H1 (cell line): ENCODE measurements around the gene TGM2. TPM values are rescaled to one million over a fixed set of nuclear protein-coding genes. Genes with fewer than 3 reads are reported as not detected.
A peak's percentile ranks its signal among the peaks of the same experiment; 100 is the strongest.

Experiments
- CTCF ChIA-PET: fragments of 300-600 bp; sonication (Branson Sonifier 250); formaldehyde crosslinking; loops from one replicate; lab custom pipeline; 2021; ENCODE audit not compliant: partially characterized antibody; lab: Charles Lee
- POLR2A ChIA-PET: fragments of 300-600 bp; sonication (Branson Sonifier 250); formaldehyde crosslinking; loops from one replicate; lab custom pipeline; 2021; ENCODE audit warnings: inconsistent platforms; ENCODE audit not compliant: partially characterized antibody; lab: Charles Lee
- DNase-seq, 2 experiments: peaks; one replicate each; pipeline versions ENCODE4 v3.0.0 to v3.0.0-alpha.2; 2010 to 2022; ENCODE audit warnings: low spot score in 2 of 2, low read depth in 1 of 2, mixed read lengths in 1 of 2
- FAIRE-seq: peaks from 2 replicates; lab custom pipeline; 2011; peaks lifted over from hg19 to GRCh38; lab: Jason Lieb, UNC
- H2AFZ ChIP-seq: 2 replicates; pipeline ENCODE4 v1.8.1; 2012; ENCODE audit warnings: low read length, inconsistent platforms
- H2AK5ac ChIP-seq: 2 replicates; pipeline ENCODE4 v1.6.1; 2013; ENCODE audit warnings: low read depth, low read length
- H2BK120ac ChIP-seq: replicated peaks from 2 replicates; pipeline ENCODE3; 2013; ENCODE audit warnings: low read depth, low read length, inconsistent platforms
- H2BK12ac ChIP-seq: 2 replicates; pipeline ENCODE4 v1.6.1; 2013; ENCODE audit warnings: low read depth, low read length
- H2BK15ac ChIP-seq: 2 replicates; pipeline ENCODE4 v1.6.1; 2013; ENCODE audit warnings: low read length
- H2BK20ac ChIP-seq: 2 replicates; pipeline ENCODE4 v1.6.1; 2013; ENCODE audit warnings: low read length
- H2BK5ac ChIP-seq: 2 replicates; pipeline ENCODE4 v1.6.1; 2013; ENCODE audit warnings: low read depth, low read length
- H3K14ac ChIP-seq: 2 replicates; pipeline ENCODE4 v1.6.1; 2013; ENCODE audit warnings: inconsistent platforms; ENCODE audit not compliant: insufficient read length
- H3K18ac ChIP-seq: 2 replicates; pipeline ENCODE4 v1.6.1; 2013; ENCODE audit warnings: low read length; ENCODE audit errors: extremely low read depth
- H3K23ac ChIP-seq: 2 replicates; pipeline ENCODE4 v1.6.1; 2013; ENCODE audit warnings: inconsistent platforms; ENCODE audit not compliant: insufficient read length
- H3K23me2 ChIP-seq: 2 replicates; pipeline ENCODE4 v1.6.1; 2013; ENCODE audit warnings: low read depth, low read length
- H3K27ac ChIP-seq: 2 replicates; pipeline ENCODE4 v1.6.1; 2011; ENCODE audit warnings: low read depth, low read length, inconsistent platforms
- H3K27me3 ChIP-seq, 4 experiments: replicated peaks in 1 of 4; 1 replicate in 1 of 4; 2 replicates in 3 of 4; pipeline versions ENCODE4 v1.6.1 to v1.8.1; 2011 to 2013; ENCODE audit warnings: low read length in 3 of 4, mild to moderate bottlenecking in 3 of 4, inconsistent platforms in 2 of 4, mixed read lengths in 2 of 4, moderate library complexity in 1 of 4; ENCODE audit not compliant: control insufficient read depth in 3 of 4, insufficient read depth in 3 of 4; ENCODE audit errors: extremely low read depth in 1 of 4
- H3K36me3 ChIP-seq, 4 experiments: 2 replicates each; pipeline versions ENCODE4 v1.6.1 to v1.8.1; 2011 to 2013; ENCODE audit warnings: mild to moderate bottlenecking in 4 of 4, low read length in 3 of 4, moderate library complexity in 2 of 4, control low read depth in 1 of 4, inconsistent platforms in 1 of 4; ENCODE audit not compliant: insufficient read depth in 4 of 4, control insufficient read depth in 2 of 4
- H3K4ac ChIP-seq: replicated peaks from 2 replicates; pipeline ENCODE3; 2013; ENCODE audit warnings: low read length, low read depth, mixed read lengths, inconsistent platforms; ENCODE audit not compliant: insufficient read length
- H3K4me1 ChIP-seq, 4 experiments: replicated peaks in 1 of 4; 1 replicate in 1 of 4; 2 replicates in 3 of 4; pipeline versions ENCODE4 v1.6.1 to v1.8.1; 2011 to 2013; ENCODE audit warnings: low read length in 3 of 4, inconsistent platforms in 2 of 4, mixed read lengths in 1 of 4; ENCODE audit not compliant: insufficient read depth in 4 of 4, control insufficient read depth in 3 of 4
- H3K4me2 ChIP-seq, 2 experiments: 2 replicates each; pipeline versions ENCODE4 v1.6.1 to v1.8.1; 2011 to 2013; ENCODE audit warnings: low read depth in 2 of 2, low read length in 2 of 2, control low read depth in 1 of 2, inconsistent platforms in 1 of 2, mild to moderate bottlenecking in 1 of 2; ENCODE audit not compliant: insufficient read depth in 1 of 2
- H3K4me3 ChIP-seq, 4 experiments: fragments of 200-600, 300-600 bp in 1 of 4; sonication (generic), shearing (Covaris generic), sonication (Bioruptor Twin) in 1 of 4; 2 replicates each; pipeline versions ENCODE4 v1.5.1 to v1.8.1; 2011 to 2016; ENCODE audit warnings: low read length in 4 of 4, low read depth in 3 of 4, control low read depth in 2 of 4, inconsistent platforms in 2 of 4, mild to moderate bottlenecking in 2 of 4, mixed read lengths in 1 of 4, moderate library complexity in 1 of 4; ENCODE audit not compliant: insufficient read depth in 2 of 4; ENCODE audit errors: extremely low read depth in 1 of 4
- H3K56ac ChIP-seq: replicated peaks from 2 replicates; pipeline ENCODE3; 2013; ENCODE audit warnings: low read depth, mild to moderate bottlenecking, mixed read lengths, low read length, inconsistent platforms; ENCODE audit not compliant: insufficient read length
- H3K79me1 ChIP-seq: 2 replicates; pipeline ENCODE4 v1.6.1; 2013; ENCODE audit warnings: low read depth, low read length, control low read depth
- H3K79me2 ChIP-seq, 2 experiments: 2 replicates each; pipeline versions ENCODE4 v1.6.1 to v1.8.1; 2012 to 2013; ENCODE audit warnings: low read length in 2 of 2, mild to moderate bottlenecking in 2 of 2, inconsistent platforms in 1 of 2; ENCODE audit not compliant: insufficient read depth in 2 of 2, control insufficient read depth in 1 of 2
- H3K9ac ChIP-seq, 4 experiments: replicated peaks in 1 of 4; 1 replicate in 1 of 4; 2 replicates in 3 of 4; pipeline versions ENCODE4 v1.6.1 to v1.8.1; 2011 to 2013; ENCODE audit warnings: low read depth in 3 of 4, low read length in 3 of 4, control low read depth in 2 of 4, mild to moderate bottlenecking in 2 of 4, moderate library complexity in 2 of 4, inconsistent platforms in 1 of 4; ENCODE audit errors: extremely low read depth in 1 of 4
- H3K9me3 ChIP-seq, 2 experiments: 2 replicates each; pipeline versions ENCODE4 v1.6.1 to v1.8.1; 2012 to 2013; ENCODE audit warnings: mild to moderate bottlenecking in 2 of 2, moderate library complexity in 2 of 2, control low read depth in 1 of 2, inconsistent platforms in 1 of 2, low read depth in 1 of 2, low read length in 1 of 2, mixed read lengths in 1 of 2; ENCODE audit not compliant: insufficient read depth in 2 of 2
- H4K20me1 ChIP-seq, 2 experiments: replicated peaks in 1 of 2; 2 replicates each; pipeline versions ENCODE3 to v1.8.1; 2011 to 2013; ENCODE audit warnings: inconsistent platforms in 2 of 2, low read length in 2 of 2, mild to moderate bottlenecking in 1 of 2; ENCODE audit not compliant: insufficient read depth in 2 of 2, control insufficient read depth in 1 of 2
- H4K5ac ChIP-seq: 2 replicates; pipeline ENCODE4 v1.6.1; 2013; ENCODE audit warnings: low read length, low read depth, mixed read lengths, inconsistent platforms; ENCODE audit not compliant: insufficient read length
- H4K8ac ChIP-seq: 2 replicates; pipeline ENCODE4 v1.8.0; 2013; ENCODE audit warnings: mild to moderate bottlenecking, moderate library complexity, low read length, inconsistent platforms; ENCODE audit not compliant: insufficient read depth; ENCODE audit errors: extremely low read depth
- H4K91ac ChIP-seq: replicated peaks from 2 replicates; pipeline ENCODE3; 2013; ENCODE audit warnings: low read length, mixed read lengths, inconsistent platforms; ENCODE audit not compliant: insufficient read length
- ASH2L ChIP-seq: fragments of 200-600, 300-600 bp; sonication (generic); IDR thresholded peaks from one replicate; pipeline ENCODE4 v1.7.1; 2017; ENCODE audit warnings: low read length
- KDM4A ChIP-seq: IDR thresholded peaks from one replicate; pipeline ENCODE4 v1.7.1; 2012; ENCODE audit warnings: low read depth, mild to moderate bottlenecking, moderate library complexity, low read length, inconsistent platforms; ENCODE audit not compliant: severe bottlenecking
- MAX ChIP-seq: IDR thresholded peaks from 2 replicates; pipeline ENCODE4 v1.6.1; 2012; ENCODE audit warnings: inconsistent platforms
- ZNF274 ChIP-seq: IDR thresholded peaks from 2 replicates; pipeline ENCODE4 v1.7.0; 2012; ENCODE audit warnings: low read length, borderline replicate concordance; ENCODE audit errors: extremely low read depth
- WGBS, 2 experiments: shearing (Covaris generic) in 1 of 2; methylation state at CpG; one replicate each; pipeline versions ENCODE4 v1.1.6 to v1.1.7; 2013 to 2015; ENCODE audit warnings: low lambda C conversion rate in 2 of 2, mixed read lengths in 2 of 2, inconsistent platforms in 1 of 2, low coverage in 1 of 2, missing lambda C conversion rate in 1 of 2; ENCODE audit not compliant: insufficient replicate concordance in 2 of 2, insufficient coverage in 1 of 2, insufficient read length in 1 of 2; ENCODE audit errors: extremely low coverage in 1 of 2, missing lambda C conversion rate in 1 of 2; 5-methylcytosine and 5-hydroxymethylcytosine counted together
- polyA plus RNA-seq, 7 experiments: library from polyadenylated mRNA; depleted of rRNA in 3 of 7; stranded (reverse) in 5 of 7; unstranded in 2 of 7; fragments of >200 nt in 5 of 7; fragments of 200-250 nt in 2 of 7; gene quantifications; 1 replicate in 5 of 7; 2 replicates in 1 of 7; 4 replicates in 1 of 7; pipeline versions ENCODE4 v1.2.1 to v1.2.3, GENCODE V29; 2011 to 2013; ENCODE audit warnings: missing spikeins in 2 of 7, mixed read lengths in 2 of 7
- total RNA-seq: library from RNA; stranded (reverse); fragmentation: NEBNext Ultra II Directional; extraction: Animal tissue kit (Norgen Biotek cat#: 25700); gene quantifications from 2 replicates; pipeline ENCODE4 v1.2.1, GENCODE V29; 2021

TGM2 gene
- total and polyA plus RNA-seq, 2 of the 8 experiments (the other 6 are each of a cell fraction or from before 2014, with no cell fraction given) = 0.86 to 1.0 TPM

GRCh38 chr20:38147163-38147562, 17.9 kb downstream of the TGM2 start:
- Histone ChIP-seq H2BK15ac (no peak overlapping the region), H3K27me3 (no peaks in the 10 kb centered on the region), H3K23me2 (no peaks in the 10 kb centered on the region), H3K27ac (no peak overlapping the region), H4K5ac (no peak overlapping the region), H4K91ac (no peak overlapping the region), H3K79me1 (no peaks in the 10 kb centered on the region), H3K14ac (no peak overlapping the region), H3K79me2 (no peaks in the 10 kb centered on the region), H3K4me3 (no peak overlapping the region), H4K8ac (no peak overlapping the region), H2BK120ac (no peak overlapping the region), H4K20me1 (no peaks in the 10 kb centered on the region), H3K9me3 (no peaks in the 10 kb centered on the region), H3K36me3 (no peaks in the 10 kb centered on the region), H2AFZ (no peak overlapping the region), H3K4ac (no peak overlapping the region), H3K4me2 (no peak overlapping the region), H3K56ac (no peak overlapping the region), H3K23ac (no peak overlapping the region), H2BK20ac (no peak overlapping the region), H3K18ac (peak overlapping the region; percentile 19; the same call in 1 of the 2 replicates), H2BK12ac (no peak overlapping the region), H2AK5ac (no peak overlapping the region), H3K4me1 (peaks cover 0 to 8% (median 1%) of the 10 kb centered on the region in 4 experiments; a peak in 3 of 7 replicates), H3K9ac (no peak overlapping the region), H2BK5ac (no peak overlapping the region)
- 88% methylated on average over 9 of the region's 9 CpGs; no CpG with 5 or more reads in 1 of the 2 experiments for WGBS, 2 experiments
- FAIRE-seq (no peak), DNase-seq (no peak)
- POLR2A ChIA-PET = no interaction called here
- CTCF ChIA-PET = interaction anchor here (0.7 to 4.5 kb wide), 5 partner anchors 34 to 89 kb away, joined by 3 to 21 read pairs (median 3); no protein-coding TSS in a partner anchor
- TF ChIP-seq KDM4A (no peak), ASH2L (no peak), MAX (no peak), ZNF274 (no peak)
